ENCODE measurements around the gene FXYD2. TPM values are rescaled to one million over a fixed set of nuclear protein-coding genes. Genes with fewer than 3 reads are reported as not detected.

The FXYD2 gene
- total RNA-seq, 1 experiment from 2014 or later: not detected

- Histone ChIP-seq H3K27me3 (ENCODE audit: low read length) (peaks cover 95% of the 10 kb centered on the region), H3K4me2 (ENCODE audit: low read length) (no peak overlapping the region), H3K36me3 (ENCODE audit: low read depth, low read length) (no peaks in the 10 kb centered on the region), H3K4me1 (ENCODE audit: insufficient read depth, low read length) (no peaks in the 10 kb centered on the region), H3K9ac (ENCODE audit: low read length) (no peak overlapping the region), H3K27ac (ENCODE audit: low read length) (no peak overlapping the region), H3K9me3 (ENCODE audit: low read length) (no peaks in the 10 kb centered on the region), H3F3A (ENCODE audit: low read length, unreplicated experiment) (no peaks in the 10 kb centered on the region), H2AFZ (ENCODE audit: low read length) (no peak overlapping the region), H3K79me2 (ENCODE audit: low read length) (no peaks in the 10 kb centered on the region), H3K9me2 (replicated peaks; ENCODE audit: low read length) (no peaks in the 10 kb centered on the region), H4K20me1 (ENCODE audit: low read length) (no peaks in the 10 kb centered on the region), H3K4me3 (ENCODE audit: low read length) (no peak overlapping the region)
- ATAC-seq (no peak), DNase-seq (no peak)
- TF ChIP-seq EZH2 (IDR thresholded peaks at IDR 0.05; ENCODE audit: low read length, unreplicated experiment) (no peak), CTCF (conservative IDR thresholded peaks at IDR 0.05; ENCODE audit: low read depth, low read length) (no peak), EZH2phosphoT487 (IDR thresholded peaks at IDR 0.05; ENCODE audit: borderline replicate concordance, low read length) (no peak)
- intact Hi-C loops (cut with micrococcal nuclease): no loop called here
- ChIA-PET CTCF (no interaction called here), POLR2A (ENCODE audit: unreplicated experiment) (no interaction called here)
- BruUV-seq (replicated peaks): no TSS peak
Observed at GRCh38 chr11:117855186-117855845, 30.8 kb upstream of the FXYD2 start.

- H3K27me3 ChIP-seq (ENCODE audit: low read length): peaks cover 92% of the 10 kb centered on the region
- H2AFZ ChIP-seq (ENCODE audit: low read length): no peak overlapping the region
- ChIA-PET POLR2A (ENCODE audit: unreplicated experiment) (no interaction called here), CTCF (no interaction called here)
- TF ChIP-seq EZH2 (IDR thresholded peaks at IDR 0.05; ENCODE audit: low read length, unreplicated experiment): no peak
- TF ChIP-seq CTCF (conservative IDR thresholded peaks at IDR 0.05; ENCODE audit: low read depth, low read length): no peak
- no peak for TF ChIP-seq EZH2phosphoT487 (IDR thresholded peaks at IDR 0.05; ENCODE audit: borderline replicate concordance, low read length)
- H3K4me2 ChIP-seq (ENCODE audit: low read length): no peak overlapping the region
- BruUV-seq (replicated peaks): no TSS peak
- intact Hi-C loops (cut with micrococcal nuclease): no loop called here
- H3F3A ChIP-seq (ENCODE audit: low read length, unreplicated experiment): no peaks in the 10 kb centered on the region
- no peaks in the 10 kb centered on the region for H3K9me2 ChIP-seq (replicated peaks; ENCODE audit: low read length)
- no peaks in the 10 kb centered on the region for H4K20me1 ChIP-seq (ENCODE audit: low read length)
- H3K9me3 ChIP-seq (ENCODE audit: low read length): no peaks in the 10 kb centered on the region
- H3K9ac ChIP-seq (ENCODE audit: low read length): no peak overlapping the region
- H3K27ac ChIP-seq (ENCODE audit: low read length): no peak overlapping the region
- ATAC-seq (no peak), DNase-seq (no peak)
- no peaks in the 10 kb centered on the region for H3K79me2 ChIP-seq (ENCODE audit: low read length)
- no peak overlapping the region for H3K4me3 ChIP-seq (ENCODE audit: low read length)
- H3K4me1 ChIP-seq (ENCODE audit: insufficient read depth, low read length): no peaks in the 10 kb centered on the region
- H3K36me3 ChIP-seq (ENCODE audit: low read depth, low read length): no peaks in the 10 kb centered on the region
Observed at GRCh38 chr11:117852309-117852708, 27.8 kb upstream of the FXYD2 start.

GRCh38 chr11:117851852-117852251, 27.3 kb upstream of the FXYD2 start:
- no peaks in the 10 kb centered on the region for H3F3A ChIP-seq (ENCODE audit: low read length, unreplicated experiment)
- ChIA-PET CTCF (no interaction called here), POLR2A (ENCODE audit: unreplicated experiment) (no interaction called here)
- TF ChIP-seq EZH2 (IDR thresholded peaks at IDR 0.05; ENCODE audit: low read length, unreplicated experiment): no peak
- TF ChIP-seq CTCF (conservative IDR thresholded peaks at IDR 0.05; ENCODE audit: low read depth, low read length): no peak
- H3K79me2 ChIP-seq (ENCODE audit: low read length): no peaks in the 10 kb centered on the region
- H3K4me2 ChIP-seq (ENCODE audit: low read length): no peak overlapping the region
- H3K36me3 ChIP-seq (ENCODE audit: low read depth, low read length): no peaks in the 10 kb centered on the region
- no peaks in the 10 kb centered on the region for H3K4me1 ChIP-seq (ENCODE audit: insufficient read depth, low read length)
- H4K20me1 ChIP-seq (ENCODE audit: low read length): no peaks in the 10 kb centered on the region
- H3K27me3 ChIP-seq (ENCODE audit: low read length): peaks cover 89% of the 10 kb centered on the region
- no peak for DNase-seq
- H3K4me3 ChIP-seq (ENCODE audit: low read length): no peak overlapping the region
- no TSS peak for BruUV-seq (replicated peaks)
- H3K9me2 ChIP-seq (replicated peaks; ENCODE audit: low read length): no peaks in the 10 kb centered on the region
- H2AFZ ChIP-seq (ENCODE audit: low read length): no peak overlapping the region
- ATAC-seq: no peak
- no peak overlapping the region for H3K9ac ChIP-seq (ENCODE audit: low read length)
- intact Hi-C loops (cut with micrococcal nuclease): no loop called here
- no peaks in the 10 kb centered on the region for H3K9me3 ChIP-seq (ENCODE audit: low read length)
- no peak overlapping the region for H3K27ac ChIP-seq (ENCODE audit: low read length)
